ENCODE results near the gene PRKCA. TPM values are rescaled to one million over a fixed set of nuclear protein-coding genes. Genes with fewer than 3 reads are reported as not detected.
A peak's percentile ranks its signal among the peaks of the same experiment; 100 is the strongest.

Gene PRKCA
- total RNA-seq, 1 experiment from 2014 or later, result 26.8 TPM

GRCh38 chr17:66763056-66763455, 460.6 kb downstream of the PRKCA start:
- no peak for DNase-seq (ENCODE audit: low read depth)

DNA sequence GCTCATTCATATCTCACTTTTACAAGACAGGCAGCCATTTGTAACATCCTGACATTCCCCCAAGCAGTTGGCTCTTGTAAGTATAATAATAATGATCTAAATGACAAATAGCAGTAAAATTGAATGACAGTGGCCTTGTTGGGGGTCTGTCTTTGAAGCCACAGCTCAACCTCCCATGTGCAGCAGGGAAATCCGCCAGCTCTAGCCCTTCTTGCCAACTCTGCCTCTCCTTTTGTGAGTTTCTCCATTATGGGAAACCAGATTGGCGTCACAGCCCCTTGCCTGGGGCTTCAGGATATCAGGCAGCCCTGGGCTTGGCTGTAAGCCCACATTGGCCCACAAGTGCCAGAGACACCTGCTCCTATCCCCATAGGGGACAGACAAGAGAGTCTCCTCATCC, 462.1 kb downstream of the PRKCA start:
- no peak for DNase-seq (ENCODE audit: low read depth)

DNA sequence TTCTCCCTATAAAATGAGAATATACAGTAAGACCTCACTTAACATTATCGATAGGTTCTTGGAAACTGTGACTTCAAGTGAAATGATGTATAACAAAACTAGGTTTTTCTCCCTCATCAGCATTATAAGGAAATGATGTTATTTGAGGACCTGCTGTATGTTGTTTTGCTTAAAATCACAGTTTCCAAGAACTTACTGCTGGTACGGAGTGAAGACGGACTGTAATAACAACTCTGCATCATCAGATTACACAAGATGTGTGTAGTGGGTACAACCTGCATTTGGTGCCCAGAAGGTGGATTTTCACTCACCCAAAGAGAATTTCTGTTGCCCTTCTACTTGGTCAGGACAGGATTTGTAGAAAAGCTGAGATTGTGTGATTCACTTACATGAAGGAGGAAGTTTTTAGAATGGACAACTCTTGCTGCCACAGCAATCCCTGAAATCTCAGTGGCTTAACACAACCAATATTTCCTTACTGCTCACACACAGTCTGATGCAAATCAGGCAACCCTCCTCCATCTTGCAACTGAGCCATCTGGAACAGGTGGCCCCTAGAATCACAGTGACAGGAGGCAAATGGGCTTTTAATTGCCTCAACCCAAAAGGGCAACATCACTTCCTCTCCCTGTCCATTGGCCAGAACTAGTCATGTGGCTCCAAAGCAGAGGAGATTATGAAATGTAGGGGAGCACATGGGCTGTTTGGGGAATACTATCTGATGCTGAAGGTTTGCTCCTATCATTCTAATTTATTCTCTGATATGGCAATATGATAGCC, 464.9 kb downstream of the PRKCA start:
- peak; percentile 20 for DNase-seq (ENCODE audit: low read depth)

- no peak for DNase-seq (ENCODE audit: low read depth)
These were observed 467.5 kb downstream of the PRKCA start for GRCh38 chr17:66769911-66770310.

GRCh38 chr17:66772148-66772812, 469.9 kb downstream of the PRKCA start:
- DNase-seq (ENCODE audit: low read depth), result no peak

DNA sequence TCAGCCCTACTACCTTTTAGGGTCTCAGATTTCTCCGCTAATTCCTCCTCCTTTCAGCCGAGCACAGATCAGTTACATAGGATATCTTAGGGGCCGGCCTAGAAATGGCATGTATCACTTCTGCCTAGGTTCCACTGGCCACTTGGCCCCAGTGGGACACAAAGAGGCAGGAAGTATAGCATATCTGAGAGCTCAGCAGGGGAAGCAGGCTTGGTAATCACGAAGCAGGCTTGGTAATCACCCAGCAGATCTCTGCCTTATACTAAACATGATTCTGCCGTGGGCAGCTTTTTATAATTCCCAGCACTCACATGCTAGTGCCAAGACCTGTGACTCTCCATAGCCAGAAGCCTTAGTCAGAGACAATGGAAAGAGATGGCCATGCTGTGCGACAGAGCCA, 472.9 kb downstream of the PRKCA start:
- DNase-seq (ENCODE audit: low read depth), result no peak

- no peak for DNase-seq (ENCODE audit: low read depth)
These were observed 473.5 kb downstream of the PRKCA start for GRCh38 chr17:66775881-66776400.

- DNase-seq (ENCODE audit: low read depth), result no peak
These were observed 474.7 kb downstream of the PRKCA start for GRCh38 chr17:66776999-66777688.

DNA sequence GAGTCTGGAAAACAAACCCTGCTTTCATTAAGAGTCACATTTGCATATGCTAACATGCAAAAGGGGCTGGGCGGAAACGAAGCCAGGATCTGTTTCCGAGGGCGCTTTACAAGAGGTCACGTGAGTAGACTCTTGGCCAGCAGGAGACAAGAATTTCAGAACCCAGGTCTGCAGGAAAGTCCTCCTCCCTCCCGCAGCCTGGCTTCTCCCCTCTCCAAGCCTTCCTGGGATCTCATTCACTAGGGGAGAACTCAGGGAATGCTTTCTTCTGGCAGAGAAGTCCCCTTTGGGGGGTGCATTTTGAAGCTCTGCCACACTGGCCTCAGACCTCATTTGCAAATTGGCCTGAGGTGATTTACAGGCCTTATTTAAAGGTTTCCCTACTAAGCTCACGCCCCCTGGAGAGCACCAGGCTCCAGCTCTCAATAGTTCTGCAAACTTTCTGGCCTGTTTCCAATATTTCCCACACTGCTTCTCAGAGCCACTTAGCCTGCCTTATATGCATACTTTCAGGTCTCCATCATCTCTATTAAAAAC, 475.3 kb downstream of the PRKCA start:
- no peak for DNase-seq (ENCODE audit: low read depth)

GRCh38 chr17:66778531-66779236, 476.3 kb downstream of the PRKCA start:
- no peak for DNase-seq (ENCODE audit: low read depth)

DNA sequence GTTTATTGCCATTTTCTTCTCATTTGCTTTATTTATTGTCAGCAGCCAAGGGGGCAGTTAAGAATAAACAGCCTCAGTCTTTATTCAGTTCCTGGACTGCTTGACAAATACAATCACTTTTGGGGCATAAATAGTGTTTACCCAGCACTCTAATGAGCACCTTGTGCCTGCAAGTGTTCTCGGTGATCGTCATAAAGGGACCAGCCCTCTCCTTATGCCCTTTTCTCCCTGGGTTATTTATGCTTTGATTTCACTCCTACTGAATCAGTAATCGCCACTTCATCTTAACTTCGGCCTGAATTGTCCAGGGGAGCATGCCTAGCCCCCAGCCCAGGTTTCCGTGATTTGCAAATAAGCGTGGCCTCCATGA, 476.8 kb downstream of the PRKCA start:
- DNase-seq (ENCODE audit: low read depth), result no peak

DNA sequence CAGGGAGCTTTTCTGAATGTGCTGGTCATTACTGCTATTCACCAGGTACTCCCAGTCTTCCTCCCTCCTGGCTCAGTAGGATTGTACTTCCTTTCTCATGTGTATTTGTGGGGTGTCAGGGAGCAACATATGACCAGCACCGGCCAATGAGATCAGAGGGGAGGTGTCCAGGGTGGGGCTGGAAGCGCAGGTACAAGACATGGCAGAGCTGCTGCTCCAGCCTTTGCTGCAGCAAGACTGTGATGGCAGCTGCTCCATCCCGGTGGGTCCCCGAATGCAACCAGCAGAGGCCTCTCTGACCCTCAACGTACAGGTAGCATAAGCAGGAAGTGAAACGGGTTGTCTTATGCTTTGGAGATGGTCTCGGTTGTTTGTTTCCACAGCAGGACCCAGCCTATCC, 478.7 kb downstream of the PRKCA start:
- no peak for DNase-seq (ENCODE audit: low read depth)

DNA sequence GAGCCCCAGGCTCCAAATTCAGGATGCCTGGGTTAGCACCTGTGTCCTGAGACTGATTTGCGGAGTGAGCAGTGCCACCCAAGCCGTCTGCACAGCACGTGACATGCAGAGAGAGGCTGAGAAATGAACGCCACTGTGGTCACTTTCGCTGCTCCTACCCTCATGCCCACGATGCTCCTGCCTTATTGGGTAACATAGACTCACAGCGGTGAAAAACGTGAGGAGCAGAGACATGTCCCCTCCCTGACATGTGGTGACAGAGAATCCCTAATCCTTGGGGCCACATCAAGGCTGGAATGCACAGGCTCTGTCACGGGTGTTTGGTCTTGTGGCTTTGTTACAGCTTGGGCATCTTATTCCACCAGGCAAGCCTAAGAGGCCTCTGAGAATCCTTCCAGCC, 480.4 kb downstream of the PRKCA start:
- no peak for DNase-seq (ENCODE audit: low read depth)

GRCh38 chr17:66783656-66784381, 481.4 kb downstream of the PRKCA start:
- DNase-seq (ENCODE audit: low read depth), result no peak

DNA sequence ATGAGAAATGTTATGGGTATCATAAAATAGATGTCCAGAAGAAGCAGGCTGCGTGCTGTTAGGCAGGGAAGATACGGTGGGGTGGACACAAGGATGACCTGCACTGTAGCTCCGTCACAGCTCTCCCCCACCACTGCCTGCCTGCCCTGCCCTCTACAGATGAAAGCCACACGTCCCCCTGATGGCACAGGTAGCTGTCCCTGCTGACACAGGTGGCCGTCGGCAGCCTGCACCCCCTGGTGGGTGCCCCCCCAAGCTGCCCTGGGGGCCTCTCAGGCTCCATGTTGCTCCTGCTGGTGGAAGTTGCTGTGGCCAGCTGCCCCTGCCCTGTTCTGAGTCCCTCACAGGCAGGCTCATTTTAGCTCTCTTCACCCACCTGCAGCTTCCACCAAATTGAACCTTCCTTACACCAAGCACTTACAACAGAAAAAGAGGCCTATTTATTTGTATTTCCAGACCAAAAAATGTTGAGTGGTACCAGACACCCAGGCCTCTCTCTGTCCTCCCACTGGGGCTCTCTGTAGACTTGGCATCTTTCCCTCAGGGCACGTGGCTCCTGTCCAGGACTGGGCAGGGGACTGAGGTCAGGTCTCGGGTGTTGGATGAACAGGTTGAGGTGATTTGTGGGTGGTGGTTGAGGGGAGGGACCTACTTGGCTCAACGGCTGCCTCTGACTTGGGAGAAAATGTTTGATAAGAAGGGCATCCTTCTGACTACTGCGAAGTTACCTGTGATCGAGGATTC, 482.4 kb downstream of the PRKCA start:
- DNase-seq (ENCODE audit: low read depth), result no peak

- peak; percentile 8 for DNase-seq (ENCODE audit: low read depth)
These were observed 483.7 kb downstream of the PRKCA start for GRCh38 chr17:66786107-66786506.

DNA sequence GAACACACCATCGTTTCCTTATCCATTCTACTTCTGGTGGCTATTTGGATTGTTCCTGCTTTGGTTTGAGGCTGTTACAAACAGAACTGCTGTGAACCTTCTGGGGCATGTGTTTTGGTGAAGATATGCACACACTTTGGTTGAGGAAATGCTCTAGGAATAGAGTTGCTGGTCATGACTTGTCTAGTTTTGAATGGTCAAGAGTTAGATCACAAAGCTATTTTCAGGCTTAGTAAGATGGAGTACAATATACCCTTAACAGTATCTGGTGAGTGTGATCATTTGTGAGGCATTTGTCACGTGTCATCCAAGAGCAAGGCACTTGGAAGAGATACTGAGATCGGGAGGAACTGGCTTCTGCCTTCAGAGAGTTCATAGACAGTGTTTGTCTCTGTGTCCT, 485.5 kb downstream of the PRKCA start:
- no peak for DNase-seq (ENCODE audit: low read depth)

DNA sequence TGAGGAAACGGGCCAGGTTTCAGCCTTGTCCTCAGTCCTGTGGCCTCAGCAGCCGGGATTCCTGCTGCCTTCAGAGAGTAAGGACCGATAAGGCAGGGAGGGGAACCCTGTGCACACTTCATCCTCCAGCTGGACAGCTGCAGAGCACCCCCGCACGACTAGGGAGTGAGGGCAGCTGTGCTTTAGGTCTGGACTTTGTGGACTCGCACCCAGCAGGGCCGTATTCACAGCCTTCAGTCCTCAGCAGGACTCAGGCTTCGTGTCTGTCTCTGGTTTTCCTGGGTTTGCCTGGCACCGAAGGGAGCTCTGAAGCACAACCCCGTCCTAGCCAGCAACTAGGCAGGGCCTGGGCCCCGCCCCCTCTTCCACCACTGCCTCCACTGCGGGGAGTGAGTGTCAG, 486.7 kb downstream of the PRKCA start:
- DNase-seq (ENCODE audit: low read depth), result no peak

GRCh38 chr17:66789961-66790437, 487.6 kb downstream of the PRKCA start:
- no peak for DNase-seq (ENCODE audit: low read depth)

- no peak for DNase-seq (ENCODE audit: low read depth)
These were observed 488.2 kb downstream of the PRKCA start for GRCh38 chr17:66790501-66791061.

All from LHCN-M2 (cell line).